ENCODE measurements around the gene PDHX.
"Not testable (repeated sequence)": the region's sequence is repeated elsewhere in the genome, so short reads cannot be mapped to it uniquely, and the experiment has no call there.

The PDHX gene

DNA sequence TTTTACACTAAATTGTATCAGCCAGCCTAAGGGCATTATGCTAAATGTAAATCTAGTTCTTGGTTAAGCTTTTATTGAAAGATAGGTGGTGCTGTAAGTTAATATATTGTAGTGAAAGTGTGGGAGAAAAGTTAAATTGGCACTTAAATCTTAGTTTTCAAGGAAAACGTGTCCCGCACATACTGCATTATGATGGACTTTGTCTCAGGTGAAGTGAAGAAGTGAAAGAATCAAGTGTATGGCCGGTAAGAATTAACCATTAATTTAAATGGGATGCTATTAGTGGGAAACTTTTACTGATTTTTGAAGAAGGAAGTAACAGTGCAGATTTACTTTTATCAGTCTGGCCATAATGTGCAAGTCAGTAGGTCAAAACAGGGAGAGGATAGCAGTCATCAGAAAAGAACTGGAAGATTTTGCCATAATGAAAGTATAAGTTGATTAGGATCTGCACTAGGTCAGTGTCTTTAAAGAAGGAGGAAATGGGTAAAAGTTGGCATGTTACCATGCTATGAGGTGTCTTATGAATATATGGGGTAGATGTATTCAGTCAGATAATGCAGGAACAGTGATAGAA is 81.6 kb downstream of the PDHX start:
- DNase-seq = peak; percentile 25

DNA sequence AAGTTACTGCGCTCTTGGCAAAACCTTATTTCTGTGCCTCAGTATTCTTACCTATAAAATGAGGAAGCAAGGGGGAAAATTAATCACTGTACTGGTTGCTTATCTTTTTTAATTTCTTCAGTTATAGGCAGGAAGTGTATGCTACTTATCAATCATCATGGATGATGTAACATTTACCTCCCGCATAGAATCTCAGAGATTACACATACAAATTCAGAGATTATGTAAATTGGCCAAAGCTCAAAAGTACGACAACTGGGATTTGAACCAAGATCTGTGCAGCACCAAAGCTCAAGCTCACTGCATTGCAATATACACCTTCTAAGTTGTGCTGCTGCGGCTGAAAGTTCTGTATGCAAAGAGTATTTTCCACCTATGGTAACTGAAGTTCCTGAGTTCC is 83.0 kb downstream of the PDHX start:
- no peak for DNase-seq

- DNase-seq = no peak
Measured at GRCh38 chr11:35003186-35003585, 86.8 kb downstream of the PDHX start.

DNA sequence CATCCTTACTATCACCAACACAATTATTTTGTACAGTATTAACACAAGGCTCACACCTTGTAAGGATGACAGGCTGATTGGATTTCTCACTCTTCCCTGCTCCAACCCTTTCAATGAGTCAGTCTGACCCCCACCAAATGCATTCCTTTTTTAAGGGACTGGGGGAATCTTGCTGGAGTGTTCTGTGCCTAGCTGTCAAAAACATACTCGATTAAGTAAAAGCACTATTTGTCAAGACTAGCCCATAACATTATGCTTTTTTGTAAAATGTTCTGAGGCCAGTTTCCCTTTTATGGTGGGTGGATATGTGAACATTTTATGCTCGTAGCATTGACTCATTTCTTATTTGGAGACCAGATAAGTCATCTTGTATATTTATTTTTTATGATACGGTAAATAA is 87.2 kb downstream of the PDHX start:
- no peak for DNase-seq

- peak; percentile 41 for DNase-seq
Measured at GRCh38 chr11:35005141-35005780, 88.8 kb downstream of the PDHX start.

- no peak for DNase-seq
Measured at GRCh38 chr11:35006389-35007128, 90.1 kb downstream of the PDHX start.

DNA sequence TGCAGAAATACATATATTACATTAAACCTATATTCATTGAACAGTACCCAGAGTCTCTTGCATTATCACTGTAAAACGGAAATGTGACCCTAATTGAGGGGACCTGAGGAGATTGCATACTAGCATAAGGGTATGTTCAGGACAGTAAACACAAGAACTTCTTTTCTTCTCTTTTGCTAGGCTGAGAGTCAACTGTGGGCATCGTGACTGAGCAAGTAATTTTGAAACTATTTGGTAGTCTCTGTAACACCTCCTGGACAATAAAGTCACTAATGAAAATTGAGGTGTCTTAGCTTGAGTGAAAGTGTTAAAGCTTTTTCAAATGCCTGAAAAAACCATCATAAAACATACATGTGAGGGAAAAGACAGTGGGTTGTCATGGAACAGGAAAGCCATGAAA is 90.9 kb downstream of the PDHX start:
- DNase-seq = no peak

DNA sequence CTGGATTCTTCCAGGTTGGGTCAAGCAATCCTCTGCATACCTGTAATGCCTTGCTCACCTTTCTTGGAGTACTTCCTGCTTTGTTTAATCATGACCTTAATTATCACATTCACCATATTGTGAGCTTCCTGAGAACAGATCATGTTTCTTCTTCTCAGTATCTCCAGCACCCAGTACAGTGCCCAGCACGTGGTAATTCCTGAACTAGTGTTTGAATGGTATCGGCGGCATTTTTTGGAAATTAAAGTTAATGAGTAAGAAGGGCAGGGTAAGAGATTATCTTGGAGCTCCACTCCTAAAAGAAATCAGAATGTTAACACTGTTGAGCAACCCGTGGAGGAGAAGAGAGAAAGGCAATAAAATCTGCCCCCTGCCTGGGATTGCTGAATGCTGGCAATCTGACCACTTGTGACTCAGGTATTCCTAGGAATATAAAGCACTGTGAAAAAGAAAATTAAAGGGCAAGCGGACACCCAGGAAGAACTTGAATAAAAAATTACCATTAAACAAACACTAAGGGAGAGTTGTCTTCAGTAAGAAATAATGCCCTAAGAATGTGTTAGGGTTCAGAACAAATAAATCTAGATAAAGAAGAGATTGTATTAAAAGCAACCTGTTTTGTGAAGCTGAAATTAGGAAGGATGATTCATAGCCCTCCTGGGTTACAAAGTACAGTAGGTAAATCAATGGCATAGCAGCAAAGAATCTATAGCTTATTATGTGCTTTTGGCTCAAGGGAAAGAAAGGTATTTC is 92.9 kb downstream of the PDHX start:
- no peak for DNase-seq

DNA sequence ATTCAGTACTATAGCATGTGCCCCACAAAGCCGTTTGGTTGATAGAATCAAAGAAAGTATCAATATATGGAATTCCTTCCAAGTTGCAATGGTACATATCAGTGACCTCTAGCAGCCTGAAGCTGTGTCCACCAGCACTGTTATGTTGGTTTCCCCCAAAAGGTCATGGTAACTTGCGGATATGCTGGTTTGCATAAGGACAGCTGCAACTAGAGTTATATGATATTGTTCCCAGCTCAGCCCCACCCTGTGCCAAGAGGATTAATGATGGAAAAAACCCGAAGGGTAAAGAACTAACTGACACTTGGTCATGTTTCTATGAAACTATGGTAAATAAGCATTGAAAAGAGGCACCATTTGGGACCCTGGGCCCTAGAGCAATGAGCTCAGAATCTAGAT is 93.5 kb downstream of the PDHX start:
- no peak for DNase-seq

GRCh38 chr11:35010654-35011053 is 94.2 kb downstream of the PDHX start:
- DNase-seq = no peak

- DNase-seq = no peak
Measured at GRCh38 chr11:35011389-35011788, 95.0 kb downstream of the PDHX start.

- no peak for DNase-seq
Measured at GRCh38 chr11:35011944-35012343, 95.5 kb downstream of the PDHX start.

- DNase-seq = no peak
Measured at GRCh38 chr11:35012467-35013191, 96.2 kb downstream of the PDHX start.

GRCh38 chr11:35013514-35014233 is 97.3 kb downstream of the PDHX start:
- no peak for DNase-seq

DNA sequence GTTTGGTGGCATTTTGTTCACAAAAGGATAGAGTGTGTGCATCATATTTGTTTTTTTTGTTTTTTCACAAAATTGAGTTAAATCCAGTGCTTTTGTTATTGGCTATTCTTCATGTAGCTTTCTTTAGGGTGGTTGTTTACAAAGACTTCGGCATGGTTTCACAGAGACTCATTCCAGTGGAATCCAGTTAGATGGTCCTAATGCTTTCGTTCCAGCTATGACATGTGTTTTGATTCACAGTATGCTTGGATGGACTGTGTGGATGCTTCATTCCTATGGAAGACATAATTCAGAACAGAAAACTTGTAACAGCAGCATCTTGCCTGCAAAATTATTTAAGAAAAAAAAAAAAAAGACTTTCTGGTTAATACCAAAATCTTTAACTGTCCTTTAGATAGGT is 97.9 kb downstream of the PDHX start:
- DNase-seq = no peak

DNA sequence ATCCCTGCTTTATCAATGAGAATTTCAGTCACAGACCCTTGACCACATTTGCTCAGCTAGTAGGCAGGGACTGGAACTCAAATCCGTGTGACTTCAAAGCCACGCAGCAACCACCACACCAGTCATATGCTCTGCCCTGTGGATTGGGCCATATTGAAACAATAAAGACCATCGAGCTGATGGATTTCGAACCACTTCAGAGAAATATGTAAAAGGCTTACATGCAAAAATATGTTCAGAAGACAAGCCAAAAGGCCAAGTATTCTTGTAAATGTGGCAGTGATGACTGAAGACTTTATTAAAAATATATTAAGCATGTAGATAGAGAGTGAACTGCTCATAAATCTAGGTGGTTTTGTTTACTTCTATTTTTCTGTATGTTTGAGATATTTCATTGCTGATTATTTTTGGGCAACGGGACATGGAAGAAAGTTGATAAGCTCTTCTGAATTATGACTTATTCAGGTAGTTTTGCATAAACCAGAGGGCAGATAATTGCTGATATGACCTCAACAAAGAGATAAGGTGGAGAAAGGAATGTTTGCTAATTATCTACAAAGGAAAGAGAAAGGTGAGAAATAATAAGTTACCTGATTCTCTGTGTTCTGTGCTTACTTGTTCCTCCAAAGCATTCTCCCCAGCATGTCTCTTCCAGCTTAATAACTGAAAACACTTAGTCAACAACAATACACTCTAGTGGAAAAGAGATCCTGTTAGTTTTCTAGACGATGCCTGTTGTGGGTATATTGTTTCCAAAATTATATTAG is 99.4 kb downstream of the PDHX start:
- DNase-seq = no peak

DNA sequence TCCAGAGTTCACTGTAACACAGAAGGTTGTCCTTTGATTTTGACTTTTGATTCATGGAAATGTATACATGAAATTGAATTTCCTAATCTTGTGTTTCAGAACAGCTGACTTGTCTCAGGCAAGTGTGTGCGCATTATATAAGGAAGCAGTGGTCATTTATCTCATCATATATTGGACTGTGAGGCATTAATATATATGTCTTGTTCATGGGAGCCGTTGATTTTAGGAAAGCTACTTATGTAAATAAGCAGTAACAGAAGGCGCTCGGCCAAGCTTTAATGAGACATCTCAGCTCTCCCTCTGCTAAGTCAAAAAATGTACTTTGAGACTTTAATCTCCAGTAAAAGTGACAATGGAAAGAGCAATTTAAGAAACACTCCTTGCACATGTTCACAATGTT is 100.5 kb downstream of the PDHX start:
- DNase-seq = no peak

- DNase-seq = no peak
Measured at GRCh38 chr11:35017528-35018342, 101.3 kb downstream of the PDHX start.

- no peak for DNase-seq
Measured at GRCh38 chr11:35021589-35021988, 105.2 kb downstream of the PDHX start.

GRCh38 chr11:35023940-35024339 is 107.5 kb downstream of the PDHX start:
- DNase-seq = not testable (repeated sequence)

DNA sequence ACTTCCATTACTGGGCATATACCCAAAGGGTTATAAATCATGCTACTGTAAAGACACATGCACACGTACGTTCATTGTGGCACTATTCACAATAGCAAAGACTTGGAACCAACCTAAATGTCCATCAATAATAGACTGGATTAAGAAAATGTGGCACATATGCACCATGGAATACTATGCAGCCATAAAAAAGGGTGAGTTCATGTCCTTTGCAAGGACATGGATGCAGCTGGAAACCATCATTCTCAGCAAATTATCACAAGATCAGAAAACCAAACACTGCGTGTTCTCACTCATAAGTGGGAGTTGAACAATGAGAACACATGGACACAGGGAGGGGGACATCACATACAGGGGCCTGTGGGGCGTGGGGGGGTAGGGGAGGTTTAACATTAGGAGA is 111.6 kb downstream of the PDHX start:
- DNase-seq = not testable (repeated sequence)

Measured in NCI-H1105 treated with DMSO at 0.1 percent for 48 hours (cell line).